Measurements from ENCODE around the gene PPL.

GRCh38 chr16:4869147-4869805 is 67.7 kb downstream of the PPL start:
- TF ChIP-seq CTCF (IDR thresholded peaks at IDR 0.05) = no peak
- TF ChIP-seq POLR2A (IDR thresholded peaks at IDR 0.05) = no peak

Data from right lobe of liver (tissue), 4 donors.